GM21447 (cell line): ENCODE data around the gene VARS2.
"Not testable (repeated sequence)": the region's sequence is repeated elsewhere in the genome, so short reads cannot be mapped to it uniquely, and the experiment has no call there.

Experiments
- ATAC-seq: cut with Tn5 transposase; IDR thresholded peaks from one replicate; pipeline ENCODE4 v1.9.1; 2021; ENCODE audit not compliant: unreplicated experiment

Gene VARS2

GRCh38 chr6:30927080-30927479, 13.0 kb downstream of the VARS2 start:
- ATAC-seq: not testable (repeated sequence)

DNA sequence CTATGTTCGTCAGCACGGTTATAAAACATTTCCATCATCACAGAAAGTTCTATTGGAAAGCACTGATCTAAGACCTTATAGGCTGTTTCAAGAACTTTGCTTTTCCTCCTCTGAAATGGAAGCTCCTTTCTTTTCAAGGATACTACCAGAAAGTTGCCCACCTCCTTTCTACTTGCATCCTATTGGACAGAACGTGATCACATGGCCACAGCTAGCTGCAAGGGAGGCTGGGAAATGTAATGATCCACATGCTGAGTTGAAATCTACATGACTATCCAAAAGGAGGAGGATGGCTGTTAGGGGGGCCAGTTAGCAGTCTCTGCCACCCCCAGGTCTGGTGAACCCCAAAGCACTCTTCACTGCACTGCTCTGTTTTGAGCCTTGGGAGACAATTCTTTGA, 14.6 kb downstream of the VARS2 start:
- no peak for ATAC-seq

DNA sequence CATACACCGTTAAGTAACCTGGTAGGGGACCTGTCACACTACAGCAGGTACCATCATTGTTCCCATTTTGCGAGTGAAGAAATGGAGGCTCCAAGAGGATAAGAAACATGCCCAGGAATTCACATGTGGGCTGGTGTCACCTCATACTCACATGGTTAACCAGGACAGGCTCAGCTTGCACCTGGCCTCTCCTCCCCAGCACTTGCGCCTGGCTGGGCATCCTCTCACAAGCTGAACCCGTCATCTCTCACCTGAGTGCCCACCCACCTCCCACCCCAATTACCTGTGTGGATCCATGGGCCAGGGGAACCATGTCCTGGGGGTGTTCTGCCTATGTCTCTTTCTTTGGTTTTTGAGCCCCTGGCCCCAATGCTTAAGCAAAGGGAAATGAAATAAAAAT, 16.5 kb downstream of the VARS2 start:
- no peak for ATAC-seq

- no peak for ATAC-seq
Observed at GRCh38 chr6:30931272-30931671, 17.2 kb downstream of the VARS2 start.

GRCh38 chr6:30931969-30932645, 18.1 kb downstream of the VARS2 start, which contains the start of gene SFTA2:
Gene SFTA2, minus strand, starts transcription at chr6:30932170. Its CDS starts 74 bp downstream, at chr6:30932096.
- ATAC-seq: no peak

GRCh38 chr6:30932665-30933365, 18.8 kb downstream of the VARS2 start:
- no peak for ATAC-seq

GRCh38 chr6:30935018-30935417, 21.0 kb downstream of the VARS2 start:
- no peak for ATAC-seq

DNA sequence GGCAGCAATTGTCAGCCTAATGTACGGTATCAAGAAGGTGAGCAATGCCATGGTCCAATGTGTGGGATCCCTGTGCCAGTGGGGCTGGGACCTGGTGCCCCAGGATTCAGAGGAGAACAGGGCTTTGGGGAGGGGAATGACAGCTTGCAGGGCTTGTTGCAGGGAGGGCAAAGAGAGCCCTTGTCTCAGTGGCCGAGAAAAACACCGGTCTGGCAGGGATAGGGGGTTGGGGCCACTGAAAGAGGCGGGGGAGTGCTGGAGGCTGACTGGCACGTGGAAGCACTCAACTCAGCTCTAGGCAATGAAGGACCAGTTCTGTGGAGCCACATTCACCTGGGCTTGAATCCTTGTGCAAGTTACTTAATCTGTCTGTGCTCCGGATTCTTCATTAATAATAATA, 23.2 kb downstream of the VARS2 start:
- no peak for ATAC-seq

DNA sequence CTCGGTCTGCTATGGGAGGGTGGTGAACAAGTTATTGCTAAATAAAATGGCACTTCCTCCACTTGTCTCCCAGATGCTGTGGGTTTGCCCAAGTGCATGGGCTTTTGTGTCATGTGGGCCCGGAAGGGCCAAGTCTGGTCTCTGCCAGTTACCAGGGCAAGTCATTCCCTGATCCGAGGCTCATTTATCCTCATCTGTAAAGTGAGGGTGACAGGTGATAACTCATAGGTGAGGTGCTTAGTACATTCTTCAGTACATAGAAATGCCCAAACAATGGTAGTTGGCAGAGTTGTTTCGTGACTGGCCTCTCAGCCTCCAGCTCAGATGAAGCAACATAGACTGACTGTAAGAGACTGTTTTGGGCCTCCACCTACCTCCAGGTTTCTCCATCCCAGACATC, 24.7 kb downstream of the VARS2 start:
- no peak for ATAC-seq

- no peak for ATAC-seq
Observed at GRCh38 chr6:30939473-30939872, 25.4 kb downstream of the VARS2 start.

GRCh38 chr6:30940361-30940986, 26.4 kb downstream of the VARS2 start, which contains the start of gene MUCL3:
Gene MUCL3, plus strand, starts transcription at chr6:30940973. Its CDS starts 27 bp downstream, at chr6:30941000.
- no peak for ATAC-seq

- no peak for ATAC-seq
Observed at GRCh38 chr6:30942338-30943060, 28.5 kb downstream of the VARS2 start.

DNA sequence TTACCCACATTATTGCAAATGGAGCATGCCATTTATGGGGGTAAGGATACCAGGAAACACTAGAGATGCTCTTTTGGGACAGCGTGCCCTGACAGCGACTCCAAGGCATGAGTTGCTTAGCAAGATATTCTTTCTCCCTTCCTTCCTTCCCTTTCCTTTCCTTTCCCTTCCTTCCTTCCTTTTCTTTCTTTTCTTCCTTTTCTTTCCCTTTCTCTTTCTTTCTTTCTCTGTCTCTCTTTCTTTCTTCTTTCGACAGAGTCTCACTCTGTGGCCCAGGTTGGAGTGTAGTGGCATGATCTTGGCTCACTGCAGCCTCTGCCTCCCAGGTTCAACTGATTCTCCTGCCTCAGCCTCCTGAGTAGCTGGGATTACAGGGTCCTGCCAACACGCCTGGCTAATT, 30.0 kb downstream of the VARS2 start:
- ATAC-seq: no peak

DNA sequence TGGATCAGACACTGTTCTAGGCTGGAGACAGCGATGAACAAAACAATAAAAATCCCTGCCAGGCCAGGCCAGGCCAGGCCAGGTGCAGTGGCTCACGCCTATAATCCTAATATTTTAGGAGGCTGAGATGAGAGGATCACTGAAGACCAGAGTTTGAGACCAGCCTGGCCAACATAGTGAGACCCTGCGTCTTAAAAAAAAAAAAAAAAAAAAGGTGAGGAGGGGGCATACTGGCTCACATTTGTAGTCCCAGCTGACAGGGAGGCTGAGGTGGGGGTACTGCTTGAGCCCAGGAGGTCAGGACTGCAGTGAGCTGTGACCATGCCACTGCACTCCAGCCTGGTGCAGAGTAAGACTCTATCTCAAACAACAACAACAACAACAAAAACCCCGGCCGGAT, 31.2 kb downstream of the VARS2 start:
- ATAC-seq: no peak

DNA sequence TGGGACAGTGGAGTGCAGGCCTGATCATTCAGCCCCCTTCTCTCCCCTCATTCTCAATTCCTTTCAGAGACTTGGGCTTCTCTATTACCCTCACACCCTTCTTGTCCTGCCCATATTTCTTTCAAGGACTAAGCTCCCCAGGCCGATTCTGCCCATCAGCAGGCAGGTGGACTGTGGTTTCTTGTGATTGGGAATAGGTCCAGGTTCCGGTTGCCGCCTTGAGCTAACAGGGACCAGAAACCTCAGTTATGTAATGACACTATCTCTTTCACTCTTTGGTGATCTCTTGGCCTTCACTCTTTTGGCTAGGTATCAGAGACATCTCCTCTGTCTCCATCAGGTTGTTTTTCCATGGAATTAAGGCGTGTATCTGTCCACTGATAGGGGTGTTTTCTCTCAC, 33.2 kb downstream of the VARS2 start:
- ATAC-seq: no peak

- ATAC-seq: no peak
Observed at GRCh38 chr6:30948811-30949210, 34.8 kb downstream of the VARS2 start.

- ATAC-seq: no peak
Observed at GRCh38 chr6:30951907-30952469, 38.0 kb downstream of the VARS2 start.

DNA sequence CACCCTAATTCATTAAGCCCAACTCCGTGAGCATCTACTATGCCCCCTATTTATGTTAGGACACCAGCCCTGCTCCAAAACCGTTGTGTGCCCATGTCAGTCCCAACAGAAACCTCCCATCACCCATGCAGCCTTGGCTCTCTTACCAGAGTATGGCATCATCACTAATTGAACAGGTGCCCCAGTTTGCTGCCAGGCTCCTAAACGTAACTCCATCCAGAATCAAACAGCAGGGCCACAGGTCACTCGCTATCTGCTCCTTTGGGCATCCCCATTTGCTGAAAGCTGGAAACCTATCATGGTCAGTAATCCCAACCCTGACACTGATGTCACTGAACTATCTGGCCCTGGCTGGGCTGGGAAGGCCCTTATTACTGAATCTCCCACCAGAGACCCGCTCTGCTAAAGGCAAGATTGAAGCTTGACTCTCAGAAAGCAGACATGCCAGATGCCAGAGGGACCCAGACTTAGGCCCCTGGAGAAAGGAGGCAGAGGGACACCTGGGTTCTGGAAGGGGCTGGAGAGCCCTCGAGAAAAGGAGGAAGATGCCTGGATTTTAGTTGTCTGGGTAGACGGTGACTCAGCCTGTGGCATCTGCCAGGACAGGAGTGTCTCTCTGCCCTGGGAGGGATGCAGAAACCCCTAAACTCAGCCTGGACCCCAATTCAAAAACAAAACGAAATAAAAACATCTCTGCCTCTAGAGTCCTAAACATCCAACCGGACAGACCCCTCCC, 40.8 kb downstream of the VARS2 start:
- no peak for ATAC-seq

GRCh38 chr6:30955367-30956042, 41.5 kb downstream of the VARS2 start:
- ATAC-seq: peak; percentile 60

DNA sequence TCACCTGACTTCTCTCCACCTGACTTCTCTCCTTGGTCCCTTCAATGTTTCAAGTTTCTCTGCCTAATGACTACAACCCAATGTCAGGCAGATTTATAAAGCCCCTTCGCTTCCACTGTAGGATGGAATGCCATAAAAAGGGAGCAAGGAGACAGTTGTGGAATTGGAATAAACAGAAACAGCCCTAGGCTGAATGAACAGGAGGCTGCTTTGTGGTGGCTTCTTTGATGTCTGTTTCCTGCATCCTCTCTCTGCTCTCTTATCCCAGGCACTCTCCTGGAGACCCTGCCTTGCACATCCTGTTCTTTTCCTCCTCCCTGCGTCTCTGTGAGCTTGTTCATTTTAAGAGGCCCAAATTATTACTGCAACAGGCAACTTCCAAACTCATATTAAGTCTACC, 43.7 kb downstream of the VARS2 start:
- ATAC-seq: no peak
